ENCODE measurements around the gene MCF2L. TPM values are rescaled to one million over a fixed set of nuclear protein-coding genes. Genes with fewer than 3 reads are reported as not detected.

The MCF2L gene
- total RNA-seq, 1 experiment from 2014 or later = not detected

DNA sequence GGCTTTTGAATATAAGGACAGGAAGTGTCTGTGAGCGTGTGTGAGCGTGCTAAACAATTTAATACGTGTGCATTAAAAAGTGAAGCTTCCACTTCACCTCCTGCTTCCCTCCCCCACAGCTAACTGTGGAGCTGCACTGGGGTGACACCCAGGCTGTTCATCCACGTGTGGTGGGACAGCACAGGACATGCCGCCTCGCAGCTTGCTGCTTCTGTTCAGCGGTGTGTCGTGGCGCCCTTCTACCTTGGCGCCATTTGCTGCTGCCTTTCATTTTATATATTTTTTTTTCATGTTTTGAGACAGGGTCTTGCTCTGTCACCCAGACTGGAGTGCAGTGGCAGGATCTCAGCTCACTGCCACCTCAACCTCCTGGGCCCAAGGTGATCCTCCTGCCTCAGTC lies 63.3 kb downstream of the MCF2L start:
- DNase-seq (ENCODE audit: low read depth) = no peak

DNA sequence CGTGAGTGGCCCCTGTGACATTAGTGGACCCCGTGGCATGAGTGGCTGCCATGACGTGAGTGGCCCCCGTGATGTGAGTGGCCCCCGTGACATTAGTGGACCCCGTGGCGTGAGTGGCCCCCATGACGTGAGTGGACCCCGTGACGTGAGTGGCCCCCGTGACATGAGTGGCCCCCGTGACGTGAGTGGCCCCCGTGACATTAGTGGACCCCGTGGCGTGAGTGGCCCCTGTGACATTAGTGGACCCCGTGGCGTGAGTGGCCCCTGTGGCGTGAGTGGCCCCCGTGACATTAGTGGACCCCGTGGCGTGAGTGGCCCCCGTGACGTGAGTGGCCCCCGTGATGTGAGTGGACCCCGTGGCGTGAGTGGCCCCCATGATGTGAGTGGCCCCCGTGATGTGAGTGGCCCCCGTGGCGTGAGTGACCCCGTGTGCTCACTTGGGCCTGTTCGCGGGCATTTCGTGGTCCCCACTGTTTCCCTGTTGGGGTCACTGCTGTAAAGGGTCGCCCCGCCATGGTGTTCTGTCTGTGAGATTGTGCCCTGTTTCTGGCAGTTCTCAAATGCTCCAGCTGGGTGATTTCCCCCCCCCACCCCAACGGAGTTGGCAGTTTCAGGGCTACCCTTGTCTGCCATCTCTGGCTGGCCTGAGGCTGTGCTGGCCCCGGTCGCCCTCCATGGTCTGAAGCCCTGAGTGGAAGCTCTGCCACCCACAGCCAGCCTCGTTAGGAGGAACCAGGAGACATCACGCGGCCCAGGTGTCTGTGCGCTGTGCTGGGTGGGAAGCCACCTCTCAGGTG lies 64.2 kb downstream of the MCF2L start:
- DNase-seq (ENCODE audit: low read depth) = no peak

DNA sequence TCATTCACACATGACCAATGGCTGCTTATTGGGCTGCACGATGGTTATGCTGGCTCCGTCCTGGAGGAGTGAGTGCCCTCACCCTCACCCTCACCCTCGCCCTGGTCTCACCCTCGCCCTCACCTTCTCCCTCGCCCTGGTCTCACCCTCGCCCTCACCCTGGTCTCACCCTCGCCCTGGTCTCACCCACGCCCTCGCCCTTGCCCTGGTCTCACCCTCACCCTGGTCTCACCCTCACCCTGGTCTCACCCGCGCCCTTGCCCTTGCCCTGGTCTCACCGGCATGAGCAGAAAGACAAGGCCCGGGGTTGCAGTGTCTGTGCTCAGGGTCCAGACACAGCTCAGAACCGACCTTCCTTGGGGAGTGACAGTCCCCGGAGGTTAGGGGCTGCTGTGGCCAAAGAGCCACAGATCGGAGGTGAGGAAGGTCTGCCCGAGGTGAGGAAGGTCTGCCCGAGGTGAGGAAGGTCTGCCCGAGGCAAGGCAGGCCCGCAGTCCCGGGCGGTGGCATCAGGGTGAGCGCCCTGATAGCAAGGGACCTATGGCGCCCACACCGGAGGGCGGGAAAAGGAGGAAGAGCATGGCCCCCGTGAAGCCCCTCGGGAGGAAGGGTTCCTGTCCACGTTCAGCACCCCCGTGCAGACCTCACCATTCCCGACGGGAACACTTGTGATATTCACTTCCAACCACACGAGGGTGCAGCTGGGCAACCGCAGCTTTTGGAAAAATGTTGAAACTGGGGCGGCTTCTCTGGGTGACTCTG lies 65.6 kb downstream of the MCF2L start:
- peak; percentile 45 for DNase-seq (ENCODE audit: low read depth)

DNA sequence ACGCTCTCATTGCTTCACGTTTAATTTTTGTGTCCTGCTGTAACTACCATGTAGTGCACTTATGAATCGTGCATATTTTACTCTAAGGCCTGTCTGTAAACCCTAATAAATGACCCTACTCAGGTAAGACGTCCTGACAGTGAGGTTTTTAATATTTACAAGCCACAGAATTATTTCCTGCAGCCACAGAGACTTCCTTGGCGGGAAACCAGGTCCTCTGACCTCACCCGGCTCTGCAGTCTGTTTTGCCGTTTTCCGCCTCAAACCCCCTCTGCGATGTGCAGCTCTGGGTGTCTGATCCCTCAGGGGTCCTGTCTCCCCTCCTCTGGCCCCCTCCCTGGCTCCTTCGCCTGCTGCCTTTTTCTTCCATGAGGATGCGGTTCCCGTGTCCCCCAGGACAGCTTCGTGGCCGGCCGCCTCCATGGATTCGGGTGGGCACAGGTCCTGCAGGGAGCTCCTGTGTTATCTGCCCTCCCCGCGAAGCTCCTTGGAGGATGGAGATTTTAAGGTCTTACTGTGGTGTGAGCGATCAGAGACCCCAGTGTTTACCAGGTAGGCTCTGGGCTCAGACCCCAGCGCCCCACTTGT lies 66.3 kb downstream of the MCF2L start:
- DNase-seq (ENCODE audit: low read depth) = no peak

DNA sequence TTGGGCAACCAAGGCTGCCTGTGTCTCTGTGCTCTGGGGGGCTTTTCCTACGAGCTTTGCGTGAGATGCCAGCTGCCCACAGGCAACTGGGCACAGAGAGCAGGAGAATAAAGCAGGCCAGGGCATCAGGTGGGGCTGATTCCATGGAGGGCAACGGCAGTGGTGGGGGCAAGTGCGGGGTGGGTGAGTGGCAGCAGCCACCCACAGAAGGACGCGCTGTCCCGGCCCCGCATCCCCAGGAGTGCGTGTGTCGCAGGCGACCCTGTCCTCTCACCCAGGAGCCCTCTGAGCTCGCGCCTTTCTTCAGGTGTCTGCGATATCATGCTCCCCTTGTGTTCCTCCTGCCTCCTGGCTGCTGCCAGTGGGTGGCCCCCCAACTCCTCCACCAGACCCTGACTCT lies 67.4 kb downstream of the MCF2L start:
- DNase-seq (ENCODE audit: low read depth) = no peak

DNA sequence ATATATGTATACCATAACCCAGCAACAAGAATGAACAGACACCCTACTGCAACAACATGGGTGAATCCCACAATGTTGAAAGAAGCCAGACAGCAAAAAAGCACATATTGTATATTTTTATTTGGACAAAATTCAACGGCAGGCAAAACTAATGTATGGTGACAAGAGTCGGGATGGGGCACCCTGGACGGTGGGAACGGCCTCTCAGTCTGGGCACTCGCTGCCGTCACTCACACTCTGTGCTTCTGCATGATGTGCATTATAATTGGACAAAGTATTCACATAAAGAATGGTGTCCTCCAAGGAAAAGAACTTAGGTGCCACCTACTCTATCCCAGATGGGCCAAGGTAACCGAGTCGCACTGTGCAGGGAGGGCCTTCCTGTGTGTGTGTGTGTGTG lies 71.0 kb downstream of the MCF2L start:
- DNase-seq (ENCODE audit: low read depth) = no peak

DNA sequence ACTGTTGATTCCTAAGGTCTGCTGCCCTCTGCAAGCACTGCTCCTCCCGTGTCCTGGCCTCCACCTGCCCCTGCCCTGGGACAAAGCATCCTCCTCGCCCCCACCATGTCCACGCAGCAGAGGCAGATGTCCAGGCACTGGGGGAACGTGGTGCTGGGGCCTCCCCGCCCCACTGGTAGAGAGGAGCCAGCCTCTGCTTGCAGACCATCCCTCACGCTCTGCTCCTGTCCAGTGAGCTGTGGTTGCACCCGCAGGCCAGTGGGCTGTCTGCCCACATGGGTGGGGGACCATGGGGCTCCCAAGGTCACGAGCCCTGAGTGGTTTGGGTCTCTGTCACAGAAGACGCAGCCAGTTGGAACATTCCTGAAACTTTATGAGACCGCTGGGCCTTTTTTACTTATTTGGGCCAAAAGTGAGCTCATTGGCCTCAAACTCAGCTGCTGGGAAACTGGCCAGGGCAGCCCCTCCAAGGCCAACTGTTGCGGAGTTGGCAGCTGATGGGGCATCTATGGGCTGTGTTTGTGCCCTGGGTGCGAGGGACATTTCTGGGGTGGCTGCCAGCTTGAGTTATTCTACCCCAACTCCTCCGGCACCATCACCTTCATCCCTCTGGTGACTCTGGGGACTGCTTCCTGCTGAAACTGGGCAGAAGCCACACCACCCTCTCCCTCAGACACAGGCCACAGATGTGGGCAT lies 71.7 kb downstream of the MCF2L start:
- no peak for DNase-seq (ENCODE audit: low read depth)

DNA sequence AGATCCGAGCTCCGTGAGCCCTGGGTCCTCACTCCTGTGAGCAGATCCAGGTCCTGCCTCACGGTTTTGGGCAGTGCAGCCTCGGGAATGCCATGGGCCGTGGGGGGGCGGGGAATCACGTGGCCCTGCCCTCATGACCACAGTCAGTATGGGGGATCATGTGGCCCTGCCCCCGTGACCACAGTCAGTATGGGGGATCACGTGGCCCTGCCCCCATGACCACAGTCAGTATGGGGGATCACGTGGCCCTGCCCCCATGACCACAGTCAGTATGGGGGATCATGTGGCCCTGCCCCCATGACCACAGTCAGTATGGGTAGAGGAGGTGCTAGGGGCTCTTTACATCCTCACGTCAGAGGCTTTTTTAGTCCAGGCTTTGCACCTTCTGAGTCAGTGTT lies 72.3 kb downstream of the MCF2L start:
- no peak for DNase-seq (ENCODE audit: low read depth)

DNA sequence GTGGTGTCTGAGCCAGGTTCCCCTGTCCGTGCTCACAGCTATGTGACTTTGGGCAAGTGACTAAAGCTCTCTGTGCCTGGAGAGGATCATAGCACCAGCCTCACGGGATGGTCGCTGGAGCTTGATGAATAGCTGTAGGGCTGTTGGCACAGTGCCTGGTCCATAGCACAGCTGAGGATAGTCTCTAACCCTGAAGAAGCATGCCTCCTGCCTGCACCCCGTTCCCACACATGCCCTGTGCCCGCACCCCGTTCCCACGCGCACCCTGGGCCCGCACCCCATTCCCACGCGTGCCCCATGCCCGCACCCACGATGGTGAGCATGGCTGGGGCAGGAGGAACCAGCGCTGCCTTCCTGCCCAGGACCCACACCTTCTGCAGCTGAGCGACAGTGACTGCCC lies 72.9 kb downstream of the MCF2L start:
- DNase-seq (ENCODE audit: low read depth) = no peak

DNA sequence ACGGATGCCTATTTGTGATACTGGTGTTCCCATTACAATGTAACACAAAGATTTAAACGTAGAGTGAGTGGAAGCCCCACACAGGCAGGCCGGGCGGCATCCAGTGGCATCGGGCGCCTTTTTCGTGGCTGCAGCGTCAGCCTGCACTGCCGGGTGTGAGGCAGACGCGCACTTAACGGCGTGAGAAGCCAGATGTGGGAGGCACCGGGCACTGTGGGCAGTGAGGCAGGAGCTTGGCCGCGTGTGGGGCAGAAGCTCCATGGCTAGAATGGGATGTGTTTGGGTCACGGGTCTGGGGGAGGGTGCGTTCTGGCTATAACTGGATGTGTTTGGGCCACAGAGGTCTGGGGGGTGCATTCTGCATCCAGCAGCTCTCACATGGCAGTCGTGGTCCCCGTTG lies 73.4 kb downstream of the MCF2L start:
- DNase-seq (ENCODE audit: low read depth) = no peak

DNA sequence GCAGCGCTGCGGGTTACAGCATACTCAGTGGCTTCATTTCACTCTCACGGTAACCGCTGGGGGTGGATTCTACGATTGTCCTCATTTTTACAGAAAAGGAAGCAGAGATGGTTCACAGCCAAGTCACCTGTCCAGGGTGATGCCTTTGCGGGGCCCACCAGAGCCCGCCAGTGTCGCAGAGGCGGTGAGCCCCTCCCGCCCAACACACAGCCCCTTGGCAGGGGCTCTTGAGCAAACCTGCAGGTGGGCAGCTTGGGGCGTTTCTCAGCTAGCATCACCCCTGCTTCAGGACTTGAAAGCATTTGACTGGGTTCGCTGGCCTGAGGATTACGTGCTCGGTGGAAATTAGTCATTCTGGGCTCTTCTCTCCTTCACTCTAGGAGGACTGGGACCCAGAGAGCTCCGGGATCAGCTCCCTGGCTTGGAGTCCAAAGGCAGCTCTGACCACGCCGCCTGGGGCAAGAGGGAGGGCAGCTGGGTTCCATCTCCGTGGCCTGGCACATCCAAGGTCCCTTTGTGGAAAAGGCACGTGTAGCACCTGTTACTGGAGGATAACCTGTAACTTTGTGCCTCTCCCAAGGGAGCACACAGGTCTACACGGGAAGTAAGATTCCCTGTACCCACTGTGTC lies 74.1 kb downstream of the MCF2L start:
- DNase-seq (ENCODE audit: low read depth) = no peak

DNA sequence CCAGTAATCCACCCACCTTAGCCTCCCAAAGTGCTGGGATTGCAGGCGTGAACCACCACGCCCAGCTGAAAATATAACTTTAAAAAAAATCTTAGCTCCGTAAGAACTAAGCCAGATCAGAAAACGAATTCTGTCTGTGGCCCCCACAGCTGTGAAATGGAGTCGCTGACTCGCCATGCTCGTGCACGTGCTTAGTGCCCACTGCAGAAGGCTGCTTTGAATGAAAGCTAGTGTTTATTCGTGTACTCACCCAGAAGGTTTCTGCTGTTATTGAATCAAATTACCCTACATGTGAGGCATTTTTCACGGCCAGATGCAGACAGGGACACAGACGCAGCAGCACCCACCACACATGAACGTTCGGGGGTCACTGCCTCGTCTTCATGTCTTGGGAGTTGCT lies 74.9 kb downstream of the MCF2L start:
- DNase-seq (ENCODE audit: low read depth) = no peak

DNA sequence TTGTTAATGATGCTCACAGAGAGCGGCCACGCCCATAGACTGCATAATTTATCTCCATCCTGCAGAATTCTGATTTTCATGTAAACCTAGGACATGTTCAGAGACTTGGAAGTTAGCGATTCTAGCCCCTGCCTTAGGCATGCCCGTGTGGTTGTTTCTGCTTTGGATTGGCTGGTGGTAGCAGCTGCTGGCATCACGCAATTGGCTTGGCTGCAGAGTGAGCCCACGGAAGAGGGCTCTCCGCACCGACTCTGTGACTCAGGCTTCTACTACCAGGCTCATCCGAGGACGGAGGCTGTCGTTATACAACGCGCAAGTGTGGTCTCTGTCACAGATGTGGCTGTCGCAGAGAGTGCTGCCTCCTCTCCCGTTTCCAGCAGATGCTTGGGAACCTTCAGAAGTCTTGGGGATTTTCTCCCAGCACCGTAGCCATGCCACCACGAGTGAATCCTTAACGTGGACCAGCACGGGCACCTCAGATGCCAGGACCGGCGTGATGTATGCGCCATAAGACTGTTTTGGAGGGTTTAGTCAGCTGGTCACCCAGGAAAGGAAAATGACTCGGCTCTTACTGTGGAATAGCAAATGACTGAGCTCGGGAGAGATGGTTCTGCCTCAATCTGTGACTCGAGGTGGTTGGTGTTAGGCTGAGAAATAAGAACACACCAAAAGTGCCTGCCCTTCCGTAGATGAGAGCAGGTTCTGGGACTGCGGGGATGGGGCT lies 75.5 kb downstream of the MCF2L start:
- no peak for DNase-seq (ENCODE audit: low read depth)

DNA sequence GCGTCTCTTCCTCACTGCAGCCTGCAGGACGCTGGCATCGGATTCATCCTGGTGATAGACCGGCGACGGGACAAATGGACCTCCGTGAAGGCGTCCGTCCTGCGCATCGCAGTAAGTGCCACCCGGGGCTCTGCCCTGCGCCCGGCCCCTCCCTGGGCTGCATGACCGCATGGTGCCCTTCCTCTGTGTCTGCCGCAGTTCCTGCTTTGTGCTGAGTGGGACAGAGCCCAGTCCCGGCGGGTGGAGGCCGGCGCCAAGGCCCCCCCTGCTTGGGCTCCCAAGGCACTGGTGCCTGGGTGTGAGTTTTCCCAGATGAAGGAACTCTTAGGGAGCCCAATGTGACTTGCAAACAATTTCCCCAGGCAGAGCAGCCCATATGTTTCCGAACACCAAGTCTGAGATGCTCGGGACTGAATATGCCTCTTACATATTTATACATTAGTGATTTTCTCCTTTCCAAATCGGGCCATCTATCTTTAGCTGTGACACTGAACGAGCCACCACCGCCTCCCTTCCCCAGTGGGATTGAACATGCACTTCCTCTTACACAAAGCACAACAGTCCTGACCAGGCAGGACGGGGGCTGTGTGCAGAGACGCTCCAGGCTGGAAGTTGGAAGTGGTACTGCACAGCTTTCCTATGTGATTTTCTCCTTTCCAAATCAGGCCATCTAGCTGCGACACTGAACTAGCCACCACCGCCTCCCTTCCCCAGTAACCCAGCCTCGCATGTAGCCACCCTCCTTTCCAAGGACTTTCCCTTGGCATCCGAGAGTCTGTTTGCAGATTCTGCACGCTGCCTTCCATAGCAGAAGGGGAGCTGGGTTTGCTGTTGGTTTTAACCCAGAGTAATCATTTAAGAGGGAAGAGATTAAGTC lies 76.5 kb downstream of the MCF2L start:
- DNase-seq (ENCODE audit: low read depth) = no peak

DNA sequence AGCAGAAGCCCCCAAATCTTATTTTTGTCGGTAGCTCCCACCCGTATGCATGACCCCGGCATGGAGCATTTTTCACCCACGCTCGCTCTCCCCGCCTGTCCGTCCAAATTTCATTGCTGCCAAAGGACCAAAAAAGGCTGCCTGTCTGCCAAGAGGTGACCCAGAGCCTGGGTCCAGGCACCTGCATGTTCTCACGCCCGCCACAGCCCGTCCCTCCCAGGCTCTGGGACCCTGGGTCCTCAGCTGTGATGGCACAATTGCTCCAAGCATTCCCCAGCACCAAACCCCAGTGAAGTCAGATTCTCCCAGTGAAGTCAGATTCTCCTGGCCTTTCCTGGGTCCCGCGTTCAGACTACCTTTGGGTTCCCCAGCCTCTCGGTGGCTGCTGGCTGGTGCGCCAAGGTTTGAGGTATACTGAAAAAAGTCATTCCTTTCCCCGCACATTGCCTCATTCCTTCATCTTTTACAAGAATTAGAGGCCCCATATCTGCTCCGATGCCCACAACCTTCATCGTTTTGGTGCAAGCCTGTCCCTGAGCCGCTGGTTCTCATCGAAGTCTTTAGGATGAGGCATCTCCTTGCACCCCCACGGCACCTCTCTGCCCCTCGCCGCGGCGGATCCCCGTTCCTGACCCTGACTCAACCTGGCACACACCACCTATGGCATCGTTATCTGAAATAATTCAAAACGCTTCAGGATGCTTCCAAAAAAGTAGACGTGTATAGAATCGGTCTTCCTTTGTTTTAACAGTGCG lies 77.3 kb downstream of the MCF2L start:
- DNase-seq (ENCODE audit: low read depth) = no peak

DNA sequence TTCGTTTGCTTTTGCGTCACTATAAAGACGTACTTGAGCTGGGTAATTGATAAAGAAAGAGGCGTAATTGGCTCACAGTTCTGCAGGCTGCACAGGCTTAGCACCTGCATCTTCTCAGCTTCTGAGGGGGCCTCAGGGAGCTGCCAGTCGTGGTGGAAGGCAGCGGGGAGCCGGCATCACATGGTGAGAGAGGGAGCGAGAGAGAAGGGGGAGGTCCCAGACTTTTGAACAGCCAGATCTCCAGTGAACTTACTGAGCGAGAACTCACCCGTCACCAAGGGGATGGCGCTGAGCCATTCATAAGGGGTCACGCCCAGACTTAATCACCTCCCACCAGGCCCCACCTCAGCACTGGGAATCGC lies 77.8 kb downstream of the MCF2L start:
- DNase-seq (ENCODE audit: low read depth) = no peak

DNA sequence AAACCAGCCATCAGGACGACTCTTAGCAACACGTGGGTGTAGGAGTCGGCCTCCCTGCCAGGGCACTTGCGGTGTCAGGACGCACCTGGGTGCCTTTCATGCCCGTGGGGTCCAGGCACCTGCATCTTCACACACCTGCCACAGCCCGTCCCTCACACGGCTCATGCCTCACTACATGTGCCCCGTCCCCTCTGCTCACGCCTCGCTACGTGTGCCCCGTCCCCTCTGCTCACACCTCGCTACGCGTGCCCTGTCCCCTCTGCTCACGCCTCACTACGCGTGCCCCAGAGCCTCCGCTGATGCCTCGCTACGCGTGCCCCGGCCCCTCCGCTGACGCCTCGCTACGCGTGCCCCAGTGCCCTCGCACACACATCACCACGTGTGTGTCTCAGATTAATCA lies 78.6 kb downstream of the MCF2L start:
- no peak for DNase-seq (ENCODE audit: low read depth)

DNA sequence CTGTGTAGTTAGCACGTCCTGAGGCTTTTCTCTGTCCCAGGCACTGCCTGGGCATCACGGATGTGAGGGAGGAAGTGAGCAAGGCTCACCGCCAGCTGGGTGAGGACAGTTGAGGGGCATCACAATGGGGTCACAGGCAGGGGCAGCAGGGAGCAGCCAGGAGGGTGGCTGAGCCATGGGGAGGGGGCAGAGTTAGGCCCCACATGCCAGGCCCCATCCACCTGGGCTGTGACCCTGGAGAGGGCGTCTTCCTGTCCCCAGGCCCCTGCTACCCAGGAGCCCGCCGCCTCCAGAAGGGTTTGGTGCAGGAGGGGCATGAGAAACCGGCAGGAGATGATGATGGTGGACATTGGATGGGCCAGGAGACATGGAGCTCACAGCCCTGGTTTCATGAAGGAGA lies 79.8 kb downstream of the MCF2L start:
- no peak for DNase-seq (ENCODE audit: low read depth)

DNA sequence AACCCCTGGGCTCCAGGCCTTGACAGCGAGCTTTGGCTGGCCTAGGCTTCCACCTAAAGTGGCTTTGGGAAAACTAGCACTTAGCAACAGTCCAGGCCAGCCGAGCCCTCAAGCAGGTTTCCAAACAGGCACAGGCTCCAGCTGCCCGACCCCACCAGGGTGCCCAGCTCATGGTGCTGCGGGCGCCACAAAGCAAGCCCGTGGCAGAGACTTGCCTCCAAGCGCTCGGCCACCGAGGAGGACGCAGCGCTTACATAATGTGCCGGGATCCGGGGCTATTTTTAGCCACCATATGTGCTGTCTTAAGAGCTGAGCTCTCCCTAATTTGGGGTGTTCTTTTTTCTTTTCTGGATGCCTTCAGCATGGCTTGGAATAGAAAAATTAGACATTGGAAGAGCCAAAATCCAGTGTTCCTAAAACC lies 80.5 kb downstream of the MCF2L start:
- DNase-seq (ENCODE audit: low read depth) = no peak

DNA sequence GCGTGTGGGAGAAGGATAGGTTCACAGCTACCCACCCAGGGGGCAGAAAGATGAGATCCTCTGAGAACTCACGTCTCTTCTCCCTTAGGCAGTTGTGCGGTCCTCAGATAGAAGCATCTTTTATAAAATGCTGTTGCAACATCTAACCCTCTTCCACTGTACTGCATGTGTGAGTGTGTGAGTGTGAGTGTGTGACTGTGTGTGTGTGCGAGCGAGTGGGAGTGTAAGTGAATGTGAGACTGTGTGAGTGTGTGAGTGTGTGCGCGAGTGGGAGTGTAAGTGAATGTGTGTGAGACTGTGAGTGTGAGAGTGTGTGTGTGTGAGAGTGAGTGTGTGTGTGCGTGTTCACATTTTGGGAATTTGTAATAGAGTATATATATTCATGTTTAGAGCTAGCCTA lies 81.0 kb downstream of the MCF2L start:
- no peak for DNase-seq (ENCODE audit: low read depth)
